ENCODE results near the gene MET.

MET gene

GRCh38 chr7:116724560-116725231 is 52.7 kb downstream of the MET start:
- in situ Hi-C loops (cut with HindIII; ENCODE audit: low sequenced_read_pairs), result loop anchor here (5.0 kb wide), 1 partner anchor 57 kb away; no protein-coding TSS in a partner anchor

GRCh38 chr7:116726149-116726548 is 54.2 kb downstream of the MET start:
- in situ Hi-C loops (cut with HindIII; ENCODE audit: low sequenced_read_pairs), result loop anchor here (5.0 kb wide), 1 partner anchor 59 kb away; no protein-coding TSS in a partner anchor

- in situ Hi-C loops (cut with HindIII; ENCODE audit: low sequenced_read_pairs), result loop anchor here (5.0 kb wide), 1 partner anchor 60 kb away; no protein-coding TSS in a partner anchor
Observed at GRCh38 chr7:116726713-116727431, 54.9 kb downstream of the MET start.

GRCh38 chr7:116727432-116728009 is 55.5 kb downstream of the MET start:
- in situ Hi-C loops (cut with HindIII; ENCODE audit: low sequenced_read_pairs), result loop anchor here (5.0 kb wide), 1 partner anchor 60 kb away; no protein-coding TSS in a partner anchor

- in situ Hi-C loops (cut with HindIII; ENCODE audit: low sequenced_read_pairs), result loop anchor here (5.0 kb wide), 1 partner anchor 61 kb away; no protein-coding TSS in a partner anchor
Observed at GRCh38 chr7:116728413-116728812, 56.4 kb downstream of the MET start.

- in situ Hi-C loops (cut with HindIII; ENCODE audit: low sequenced_read_pairs), result no loop called here
Observed at GRCh38 chr7:116730097-116731022, 58.4 kb downstream of the MET start.

GRCh38 chr7:116731023-116731395 is 59.0 kb downstream of the MET start:
- in situ Hi-C loops (cut with HindIII; ENCODE audit: low sequenced_read_pairs), result no loop called here

GRCh38 chr7:116731445-116732335 is 59.7 kb downstream of the MET start:
- in situ Hi-C loops (cut with HindIII; ENCODE audit: low sequenced_read_pairs), result no loop called here

- in situ Hi-C loops (cut with HindIII; ENCODE audit: low sequenced_read_pairs), result no loop called here
Observed at GRCh38 chr7:116732788-116733694, 61.0 kb downstream of the MET start.

- in situ Hi-C loops (cut with HindIII; ENCODE audit: low sequenced_read_pairs), result no loop called here
Observed at GRCh38 chr7:116733924-116734580, 62.1 kb downstream of the MET start.

- in situ Hi-C loops (cut with HindIII; ENCODE audit: low sequenced_read_pairs), result loop anchor here (5.0 kb wide), 1 partner anchor 92 kb away; no protein-coding TSS in a partner anchor
Observed at GRCh38 chr7:116734710-116735109, 62.7 kb downstream of the MET start.

- in situ Hi-C loops (cut with HindIII; ENCODE audit: low sequenced_read_pairs), result loop anchor here (5.0 kb wide), 1 partner anchor 95 kb away; no protein-coding TSS in a partner anchor
Observed at GRCh38 chr7:116736927-116737715, 65.1 kb downstream of the MET start.

- in situ Hi-C loops (cut with HindIII; ENCODE audit: low sequenced_read_pairs), result loop anchor here (5.0 kb wide), 1 partner anchor 96 kb away; no protein-coding TSS in a partner anchor
Observed at GRCh38 chr7:116738378-116738777, 66.4 kb downstream of the MET start.

GRCh38 chr7:116739307-116739706 is 67.3 kb downstream of the MET start:
- in situ Hi-C loops (cut with HindIII; ENCODE audit: low sequenced_read_pairs), result loop anchor here (5.0 kb wide), 1 partner anchor 97 kb away; no protein-coding TSS in a partner anchor

- in situ Hi-C loops (cut with HindIII; ENCODE audit: low sequenced_read_pairs), result no loop called here
Observed at GRCh38 chr7:116740231-116740630, 68.2 kb downstream of the MET start.

- in situ Hi-C loops (cut with HindIII; ENCODE audit: low sequenced_read_pairs), result no loop called here
Observed at GRCh38 chr7:116740755-116741462, 68.9 kb downstream of the MET start.

Measured in endothelial cell of hepatic sinusoid (primary cell).